ENCODE results near the gene HOXA3. TPM values are rescaled to one million over a fixed set of nuclear protein-coding genes. Genes with fewer than 3 reads are reported as not detected.

The HOXA3 gene
- total and polyA plus RNA-seq, 9 donors, result 0.36 to 50.9 (median 2.3) TPM

DNA sequence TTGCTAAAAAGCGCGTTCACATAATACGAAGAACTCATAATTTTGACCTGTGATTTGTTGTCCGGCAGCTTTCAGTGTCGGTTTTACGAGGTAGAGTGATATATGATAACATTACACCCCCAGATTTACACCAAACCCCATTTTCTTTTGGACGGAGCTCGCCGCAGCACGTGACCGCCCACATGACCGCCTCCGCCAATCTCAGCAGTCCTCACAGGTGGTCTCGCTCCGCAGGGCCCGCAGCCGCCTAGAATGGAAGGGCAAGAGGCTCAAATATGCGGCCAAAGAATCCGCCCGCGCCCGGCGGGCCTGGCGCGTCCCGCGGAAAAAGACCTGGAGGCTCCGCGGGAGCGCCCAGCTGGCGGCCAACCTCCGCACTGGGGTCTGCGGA is 4.1 kb upstream of the HOXA3 start, which contains the start of gene HOXA7:
Gene HOXA7, minus strand, starts transcription at position 168 of the 391 bp plus-strand sequence. Its CDS starts 130 bp downstream, at position 38.
- peak in 4 of 5 donors; percentile 38 to 73 (median 49) for DNase-seq
- Histone ChIP-seq H3K4me1 (ENCODE audit: insufficient read depth) (peaks cover 4% of the 10 kb centered on the region), H3K4me3 (peak within 1 kb of the TSS; percentile 61), H3K27me3 (peaks cover 3% of the 10 kb centered on the region), H3K27ac (no peak within 1 kb of the TSS), H3K9me3 (peaks cover 0 to 3% of the 10 kb centered on the region in 2 donors), H3K36me3 (no peaks in the 10 kb centered on the region)
- TF ChIP-seq, protein P1, sequence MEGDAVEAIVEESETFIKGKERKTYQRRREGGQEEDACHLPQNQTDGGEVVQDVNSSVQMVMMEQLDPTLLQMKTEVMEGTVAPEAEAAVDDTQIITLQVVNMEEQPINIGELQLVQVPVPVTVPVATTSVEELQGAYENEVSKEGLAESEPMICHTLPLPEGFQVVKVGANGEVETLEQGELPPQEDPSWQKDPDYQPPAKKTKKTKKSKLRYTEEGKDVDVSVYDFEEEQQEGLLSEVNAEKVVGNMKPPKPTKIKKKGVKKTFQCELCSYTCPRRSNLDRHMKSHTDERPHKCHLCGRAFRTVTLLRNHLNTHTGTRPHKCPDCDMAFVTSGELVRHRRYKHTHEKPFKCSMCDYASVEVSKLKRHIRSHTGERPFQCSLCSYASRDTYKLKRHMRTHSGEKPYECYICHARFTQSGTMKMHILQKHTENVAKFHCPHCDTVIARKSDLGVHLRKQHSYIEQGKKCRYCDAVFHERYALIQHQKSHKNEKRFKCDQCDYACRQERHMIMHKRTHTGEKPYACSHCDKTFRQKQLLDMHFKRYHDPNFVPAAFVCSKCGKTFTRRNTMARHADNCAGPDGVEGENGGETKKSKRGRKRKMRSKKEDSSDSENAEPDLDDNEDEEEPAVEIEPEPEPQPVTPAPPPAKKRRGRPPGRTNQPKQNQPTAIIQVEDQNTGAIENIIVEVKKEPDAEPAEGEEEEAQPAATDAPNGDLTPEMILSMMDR (IDR thresholded peaks at IDR 0.05), result no peak
- TF ChIP-seq POLR2A (IDR thresholded peaks at IDR 0.05) (no peak), EP300 (IDR thresholded peaks at IDR 0.05) (no peak)
- 1 to 2% (median 2%) methylated on average over 17 to 33 of the region's 33 CpGs for WGBS, 3 donors
- intact Hi-C loops (cut with DNase I), result loop anchor here in 2 of 4 donors (5.0 to 10.0 kb wide), 3 partner anchors 789 to 1262 kb away; partner anchors contain the start of genes CBX3 (in 1 of the 2) and HNRNPA2B1 (in 1 of the 2)

DNA sequence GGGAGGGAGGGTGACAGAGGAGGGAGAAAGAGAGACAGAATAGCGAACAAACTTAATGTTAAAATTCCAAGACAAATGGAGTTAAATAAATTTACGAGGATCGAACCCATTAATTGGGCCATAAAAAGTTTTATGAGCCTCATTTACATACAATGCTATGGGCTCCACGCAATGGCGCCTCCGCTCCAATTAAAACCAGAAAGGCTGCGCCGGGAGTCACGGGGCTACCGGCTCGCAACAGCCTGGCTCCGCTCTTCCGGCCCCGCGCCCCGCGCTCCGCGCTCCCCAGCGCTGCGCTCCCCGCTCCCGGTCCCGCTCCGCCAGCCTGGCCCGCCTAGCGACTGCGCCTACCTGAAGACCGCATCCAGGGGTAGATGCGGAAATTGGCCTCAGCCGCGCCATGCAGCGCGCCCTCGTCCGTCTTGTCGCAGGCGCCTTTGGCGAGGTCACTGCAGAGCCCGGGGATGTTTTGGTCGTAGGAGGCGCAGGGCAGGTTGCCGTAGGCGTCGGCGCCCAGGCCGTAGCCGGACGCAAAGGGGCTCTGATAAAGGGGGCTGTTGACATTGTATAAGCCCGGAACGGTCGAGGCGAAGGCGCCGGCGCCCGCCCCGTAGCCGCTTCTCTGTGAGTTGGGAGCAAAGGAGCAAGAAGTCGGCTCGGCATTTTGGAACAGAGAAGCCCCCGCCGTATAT is 3.6 kb upstream of the HOXA3 start:
- TF ChIP-seq, protein P1 (IDR thresholded peaks at IDR 0.05), result no peak
- TF ChIP-seq EP300 (IDR thresholded peaks at IDR 0.05) (no peak), POLR2A (IDR thresholded peaks at IDR 0.05) (no peak)
- 1 to 2% (median 2%) methylated on average over 63 of the region's 63 CpGs for WGBS, 3 donors
- peak in 3 of 5 donors; percentile 8 to 43 (median 42) for DNase-seq
- Histone ChIP-seq H3K4me1 (ENCODE audit: insufficient read depth) (peaks cover 8% of the 10 kb centered on the region), H3K27ac (no peak overlapping the region), H3K36me3 (no peaks in the 10 kb centered on the region), H3K27me3 (peaks cover 3% of the 10 kb centered on the region), H3K9me3 (peaks cover 0 to 3% of the 10 kb centered on the region in 2 donors), H3K4me3 (peak overlapping the region; percentile 61)
- intact Hi-C loops (cut with DNase I), result loop anchor here in 2 of 4 donors (5.0 to 10.0 kb wide), 3 partner anchors 789 to 1261 kb away; partner anchors contain the start of genes CBX3 (in 1 of the 2) and HNRNPA2B1 (in 1 of the 2)

DNA sequence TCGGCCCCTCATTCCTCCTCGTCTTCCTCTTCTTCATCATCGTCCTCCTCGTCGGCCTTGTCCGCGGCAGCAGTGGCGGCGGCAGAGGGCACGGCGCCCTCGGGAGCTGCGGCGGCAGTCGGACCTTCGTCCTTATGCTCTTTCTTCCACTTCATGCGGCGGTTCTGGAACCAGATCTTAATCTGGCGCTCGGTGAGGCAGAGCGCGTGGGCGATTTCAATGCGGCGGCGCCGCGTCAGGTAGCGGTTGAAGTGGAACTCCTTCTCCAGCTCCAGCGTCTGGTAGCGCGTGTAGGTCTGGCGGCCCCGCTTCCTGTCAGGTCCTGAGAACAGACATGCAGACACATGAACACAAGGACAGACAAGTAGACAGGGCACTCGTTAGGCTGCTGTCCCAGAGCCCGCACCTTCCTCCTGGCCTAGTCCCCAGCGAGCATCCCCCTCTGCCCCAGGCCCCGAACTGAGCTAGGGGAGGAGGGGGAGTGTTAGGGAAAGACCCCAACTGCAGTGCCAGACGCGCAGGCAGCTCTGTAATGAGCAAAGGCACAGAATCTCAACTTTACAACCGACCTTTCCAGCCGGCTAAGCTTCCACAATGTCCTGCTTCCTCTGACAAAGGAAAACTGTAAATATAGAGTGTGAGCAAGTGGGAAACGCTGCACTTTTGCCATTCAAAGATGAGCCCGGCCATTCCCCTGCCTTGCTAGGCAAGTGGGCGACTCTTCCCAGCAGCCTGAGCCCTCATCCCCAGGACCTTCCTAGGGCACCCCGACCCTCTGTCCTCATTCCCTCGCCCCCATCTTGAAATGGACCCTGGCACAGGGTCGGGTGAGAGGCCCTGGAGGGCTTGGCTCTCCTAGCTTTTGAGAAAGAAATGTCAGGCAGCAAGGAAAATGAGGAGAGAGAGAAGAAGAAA is 2.8 kb upstream of the HOXA3 start:
- Histone ChIP-seq H3K36me3 (no peaks in the 10 kb centered on the region), H3K4me1 (ENCODE audit: insufficient read depth) (peaks cover 6% of the 10 kb centered on the region), H3K9me3 (peaks cover 0 to 3% of the 10 kb centered on the region in 2 donors), H3K4me3 (peak overlapping the region; percentile 61), H3K27me3 (peaks cover 3% of the 10 kb centered on the region), H3K27ac (no peak overlapping the region)
- DNase-seq, result peak in 3 of 5 donors; percentile 3 to 30 (median 26)
- WGBS, 3 donors, result 18 to 38% (median 21%) methylated on average over 48 of the region's 48 CpGs
- intact Hi-C loops (cut with DNase I), result loop anchor here in 2 of 4 donors (5.0 to 10.0 kb wide), 3 partner anchors 788 to 1260 kb away; partner anchors contain the start of genes CBX3 (in 1 of the 2) and HNRNPA2B1 (in 1 of the 2)
- TF ChIP-seq POLR2A (IDR thresholded peaks at IDR 0.05), result no peak
- TF ChIP-seq EP300 (IDR thresholded peaks at IDR 0.05), result no peak
- TF ChIP-seq, protein P1 (IDR thresholded peaks at IDR 0.05), result no peak

DNA sequence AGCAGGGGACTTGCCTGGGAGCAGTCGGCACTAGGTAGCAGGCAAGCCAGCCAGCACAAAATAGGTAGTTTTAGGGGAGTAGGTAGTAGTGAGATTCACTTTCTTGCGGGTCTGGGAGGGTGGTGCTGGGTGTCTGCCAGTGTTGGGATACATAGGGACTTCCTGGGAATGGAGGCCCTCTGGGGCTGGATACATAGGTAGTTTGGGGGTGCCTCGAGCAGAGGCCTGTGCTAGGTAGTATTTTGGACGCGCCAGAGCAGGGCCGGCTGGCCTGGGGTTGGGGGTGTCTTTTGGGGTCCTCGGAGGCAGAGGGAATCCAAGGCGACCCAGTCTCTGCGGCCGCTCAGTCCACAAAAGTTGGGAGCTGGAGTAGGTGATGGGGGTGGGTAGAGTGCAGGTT is 2.0 kb upstream of the HOXA3 start:
- peak in 3 of 5 donors; percentile 6 to 22 (median 15) for DNase-seq
- TF ChIP-seq, protein P1 (IDR thresholded peaks at IDR 0.05), result no peak
- TF ChIP-seq EP300 (IDR thresholded peaks at IDR 0.05) (no peak), POLR2A (IDR thresholded peaks at IDR 0.05) (no peak)
- Histone ChIP-seq H3K27ac (no peak overlapping the region), H3K9me3 (peaks cover 0 to 3% of the 10 kb centered on the region in 2 donors), H3K4me3 (peak overlapping the region; percentile 61), H3K4me1 (ENCODE audit: insufficient read depth) (peaks cover 6% of the 10 kb centered on the region), H3K36me3 (no peaks in the 10 kb centered on the region), H3K27me3 (peaks cover 3% of the 10 kb centered on the region)
- WGBS, 3 donors, result 72 to 81% (median 73%) methylated on average over 10 of the region's 10 CpGs
- intact Hi-C loops (cut with DNase I), result loop anchor here in 1 of 4 donors (10.0 kb wide), 2 partner anchors 950 to 1260 kb away; partner anchors contain the start of genes CBX3 and HNRNPA2B1

Data from ovary (tissue), 9 donors.